ENCODE measurements around the gene BSG. TPM values are rescaled to one million over a fixed set of nuclear protein-coding genes. Genes with fewer than 3 reads are reported as not detected.

The BSG gene
- total RNA-seq, 4 donors from 2014 or later, result 211 to 305 (median 280) TPM

DNA sequence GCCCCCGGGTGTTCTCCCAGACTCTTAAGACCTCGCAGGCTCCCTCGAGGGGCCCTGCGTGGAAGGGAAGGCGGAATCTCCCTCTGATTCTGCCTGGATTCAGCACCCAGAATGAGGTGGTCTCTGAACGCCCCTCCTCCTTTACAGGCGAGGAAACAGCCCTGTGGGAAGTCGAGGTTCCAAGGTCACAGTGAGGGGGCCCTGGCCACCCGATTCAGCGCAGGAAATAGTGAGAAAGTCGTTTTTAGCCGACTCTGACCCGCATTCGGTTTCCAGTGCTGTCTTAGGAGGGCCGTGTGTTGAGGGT lies 1.1 kb downstream of the BSG start:
- Histone ChIP-seq H3K36me3 (no peaks in the 10 kb centered on the region), H3K27ac (peak overlapping the region; percentile 87), H3K4me1 (peaks cover 0 to 28% of the 10 kb centered on the region in 2 donors), H3K9me3 (no peaks in the 10 kb centered on the region), H3K27me3 (no peaks in the 10 kb centered on the region), H3K4me3 (peak overlapping the region; percentile 85)
- TF ChIP-seq CTCF (IDR thresholded peaks at IDR 0.05), result no peak
- no peak for TF ChIP-seq POLR2A (IDR thresholded peaks at IDR 0.05)
- DNase-seq, result no peak
- intact Hi-C loops (cut with DNase I; ENCODE audit: low total_unique reads), result no loop called here

DNA sequence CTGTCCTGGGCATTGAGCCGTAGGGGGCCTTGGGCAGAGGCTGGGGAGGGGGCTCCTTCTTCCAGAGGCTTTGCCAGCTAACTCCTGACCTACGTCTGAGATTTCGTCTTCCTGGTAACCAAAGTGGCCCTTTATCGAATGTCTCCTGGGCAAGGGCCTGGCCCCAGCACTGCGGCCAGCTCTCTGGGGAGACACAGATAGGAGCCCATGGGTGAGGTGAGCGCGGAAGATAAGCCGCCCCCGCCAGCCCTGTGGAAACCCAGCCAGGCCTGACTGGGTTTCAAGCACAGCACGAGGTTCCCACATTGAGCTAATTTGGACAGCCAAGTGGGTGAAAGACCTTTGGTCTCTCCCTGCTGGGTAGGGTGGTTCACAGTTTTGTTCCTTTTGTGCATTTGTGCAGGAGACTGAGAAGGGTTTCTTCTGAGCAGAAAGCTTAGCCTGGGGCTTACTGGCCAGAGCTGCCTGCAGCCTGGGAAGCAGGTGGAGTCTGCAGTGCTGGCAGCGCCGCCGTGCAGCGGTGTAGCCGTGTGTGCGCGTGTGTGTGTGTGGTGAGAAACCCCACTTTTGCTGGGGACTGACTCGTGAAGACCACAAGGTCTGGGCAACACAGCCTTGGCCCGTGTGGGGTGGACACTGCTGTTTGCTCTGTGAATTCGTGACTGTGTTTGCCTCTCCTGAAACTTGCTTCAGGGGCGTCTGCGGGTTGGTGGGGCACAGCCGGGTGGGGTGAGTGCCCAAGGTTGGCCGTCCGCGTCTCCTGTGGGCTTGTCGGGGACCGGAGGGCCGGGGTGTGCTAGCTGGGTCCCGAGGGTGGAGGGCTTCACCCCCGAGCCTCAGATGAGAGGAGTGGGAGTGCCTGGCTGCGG lies 2.5 kb downstream of the BSG start:
- Histone ChIP-seq H3K36me3 (no peaks in the 10 kb centered on the region), H3K27me3 (no peaks in the 10 kb centered on the region), H3K4me1 (peaks cover 0 to 28% of the 10 kb centered on the region in 2 donors), H3K4me3 (peak overlapping the region in 1 of 2 donors; percentile 16), H3K27ac (peak overlapping the region; percentile 47 to 49), H3K9me3 (no peaks in the 10 kb centered on the region)
- intact Hi-C loops (cut with DNase I; ENCODE audit: low total_unique reads), result no loop called here
- DNase-seq, result no peak
- TF ChIP-seq POLR2A (IDR thresholded peaks at IDR 0.05), result no peak
- TF ChIP-seq CTCF (IDR thresholded peaks at IDR 0.05), result no peak

DNA sequence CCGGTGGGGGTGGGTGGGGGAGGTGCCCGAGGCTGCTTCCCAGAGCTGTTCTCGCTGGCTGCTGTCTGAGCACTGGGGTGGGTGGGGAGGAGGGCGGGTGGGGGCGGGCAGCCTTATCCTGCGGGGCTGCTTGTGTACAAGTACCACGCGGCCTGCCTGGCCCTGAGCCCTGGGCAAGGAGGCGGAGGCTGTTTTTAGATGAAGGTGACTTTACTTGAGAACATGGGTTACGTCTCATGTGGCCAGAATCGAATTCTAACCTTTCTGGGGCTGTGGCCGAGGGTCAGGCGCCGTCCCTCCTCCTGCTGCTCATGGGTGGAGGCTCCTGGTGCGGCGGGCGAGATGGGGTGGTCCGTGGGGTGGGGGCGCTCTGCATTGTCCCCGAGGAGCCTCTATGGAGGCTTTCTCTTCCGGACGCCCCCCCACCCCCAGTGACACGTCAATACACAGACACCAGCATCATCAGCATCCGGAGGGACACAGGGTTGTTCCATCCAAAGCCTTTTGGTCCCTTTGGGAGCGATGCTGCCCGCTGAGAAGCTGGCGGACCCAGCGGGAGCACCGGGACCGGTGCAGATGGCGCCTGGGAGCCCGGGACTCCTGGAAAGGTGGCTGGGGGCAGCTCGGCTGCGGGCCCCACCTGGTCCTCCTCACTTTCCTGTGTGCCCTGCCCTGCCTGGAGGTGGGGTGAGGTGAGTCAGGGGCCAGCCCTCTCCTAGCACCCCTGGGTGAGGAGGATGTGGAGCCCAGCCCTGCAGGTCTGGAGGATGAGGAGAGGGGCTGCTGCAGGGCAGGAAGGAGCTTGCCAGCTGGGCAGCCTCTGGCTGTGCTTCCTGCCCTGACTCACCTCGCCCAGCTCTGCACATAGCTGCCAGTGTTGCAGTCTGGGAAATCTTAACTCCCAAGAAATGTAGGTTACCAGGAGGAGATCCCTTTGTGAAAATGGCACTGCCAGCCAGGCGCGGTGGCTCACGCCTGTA lies 3.4 kb downstream of the BSG start:
- no peak for TF ChIP-seq CTCF (IDR thresholded peaks at IDR 0.05)
- TF ChIP-seq POLR2A (IDR thresholded peaks at IDR 0.05), result no peak
- H3K27ac ChIP-seq, result peak overlapping the region; percentile 47 to 49
- H3K27me3 ChIP-seq, result no peaks in the 10 kb centered on the region
- intact Hi-C loops (cut with DNase I; ENCODE audit: low total_unique reads), result no loop called here
- H3K4me1 ChIP-seq, result peaks cover 0 to 28% of the 10 kb centered on the region in 2 donors
- peak; percentile 47 to 62 for DNase-seq
- no peaks in the 10 kb centered on the region for H3K9me3 ChIP-seq
- peak overlapping the region in 1 of 2 donors; percentile 16 for H3K4me3 ChIP-seq
- H3K36me3 ChIP-seq, result no peaks in the 10 kb centered on the region

DNA sequence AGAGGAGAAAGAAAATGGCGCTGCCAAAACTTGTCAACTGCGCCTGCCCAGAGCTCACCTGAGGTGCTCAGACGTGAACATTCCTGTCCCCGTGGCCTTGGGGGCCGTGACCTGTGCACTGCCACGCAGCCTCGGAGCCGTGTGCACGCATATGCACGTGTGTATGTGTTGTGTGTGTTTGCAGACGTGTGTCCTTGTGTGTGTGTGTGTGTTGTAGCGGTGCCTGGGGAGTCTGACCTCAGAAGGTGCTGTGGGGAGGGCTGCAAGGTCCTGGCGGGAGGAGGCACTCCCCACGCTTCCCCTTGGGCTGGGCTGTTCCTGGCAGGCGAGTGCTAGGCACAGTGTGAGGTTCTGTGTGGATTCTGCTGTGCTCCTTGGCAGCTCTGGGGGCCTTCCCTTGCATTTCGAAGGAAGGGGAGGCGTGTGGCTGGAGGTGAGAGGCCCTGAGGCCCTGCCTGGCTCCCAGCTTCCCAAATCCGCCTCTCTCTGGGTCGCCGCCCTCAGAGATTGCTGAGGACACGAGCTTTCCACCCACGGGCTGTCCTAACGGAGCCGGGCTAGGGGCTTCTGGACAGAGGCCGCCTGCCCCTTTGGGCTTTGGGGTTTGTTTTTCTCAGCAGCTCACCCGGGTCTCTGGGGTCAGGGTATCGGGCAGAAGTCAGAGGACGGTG lies 4.5 kb downstream of the BSG start:
- Histone ChIP-seq H3K27ac (no peak overlapping the region), H3K4me1 (peaks cover 0 to 24% of the 10 kb centered on the region in 2 donors), H3K36me3 (no peaks in the 10 kb centered on the region), H3K9me3 (no peaks in the 10 kb centered on the region), H3K27me3 (no peaks in the 10 kb centered on the region), H3K4me3 (no peak overlapping the region)
- TF ChIP-seq CTCF (IDR thresholded peaks at IDR 0.05) (no peak), POLR2A (IDR thresholded peaks at IDR 0.05) (no peak)
- DNase-seq, result no peak
- intact Hi-C loops (cut with DNase I; ENCODE audit: low total_unique reads), result no loop called here
